ENCODE data around the gene HELZ2.

DNA sequence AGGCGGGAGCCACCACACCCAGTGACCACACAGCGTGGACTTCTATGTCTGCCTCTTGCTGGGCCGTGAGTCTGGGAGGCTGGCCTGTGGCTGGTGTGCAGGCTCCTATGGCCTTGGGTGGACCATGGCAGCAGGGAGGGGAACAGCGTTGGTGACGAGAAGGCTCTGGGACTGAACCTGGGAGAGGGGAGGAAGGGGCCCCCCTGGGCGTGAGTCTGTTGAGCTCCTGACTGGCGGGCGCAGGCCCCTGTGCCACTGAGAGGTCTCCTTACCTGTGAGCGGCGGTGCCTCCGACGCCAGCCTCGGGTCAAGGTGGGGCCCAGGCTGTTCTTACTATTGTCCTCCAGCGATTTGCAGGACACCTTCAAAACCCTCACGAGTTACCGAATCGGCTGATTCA lies 12.8 kb upstream of the HELZ2 start:
- no peak for TF ChIP-seq TAF1 (IDR thresholded peaks at IDR 0.05; ENCODE audit: borderline replicate concordance, insufficient read depth, low read length)
- TF ChIP-seq SIN3A (IDR thresholded peaks at IDR 0.05; ENCODE audit: borderline replicate concordance, insufficient read depth, low read length) = no peak
- TF ChIP-seq POLR2AphosphoS5 (IDR thresholded peaks at IDR 0.05; ENCODE audit: low read depth, low read length) = no peak

Measured in PFSK-1 (cell line).